ELF-1 (cell line): ENCODE data around the gene PNMA6E.

Source experiments
- DNase-seq: peaks from one replicate; pipeline ENCODE4 v3.0.0-alpha.2; 2016; ENCODE audit warnings: low read depth, low spot score

The PNMA6E gene

GRCh38 chrX:153401133-153401764 is at the start of gene PNMA6E:
Gene PNMA6E, minus strand, starts transcription at chrX:153401350. Its CDS starts 2,501 bp downstream, at chrX:153398849.
- DNase-seq, result no peak

- DNase-seq, result no peak
Measured at GRCh38 chrX:153450949-153451277, 49.8 kb upstream of the PNMA6E start.

GRCh38 chrX:153450114-153450948 is 49.2 kb upstream of the PNMA6E start:
- no peak for DNase-seq

- no peak for DNase-seq
Measured at GRCh38 chrX:153449368-153450113, 48.4 kb upstream of the PNMA6E start.

- DNase-seq, result no peak
Measured at GRCh38 chrX:153448556-153449367, 47.6 kb upstream of the PNMA6E start.

GRCh38 chrX:153447581-153447960 is 46.4 kb upstream of the PNMA6E start:
- no peak for DNase-seq

- DNase-seq, result no peak
Measured at GRCh38 chrX:153446950-153447580, 45.9 kb upstream of the PNMA6E start.

- DNase-seq, result no peak
Measured at GRCh38 chrX:153446636-153446936, 45.4 kb upstream of the PNMA6E start.

GRCh38 chrX:153445856-153446635 is 44.9 kb upstream of the PNMA6E start, which contains the start of gene TREX2:
Gene TREX2, minus strand, starts transcription at chrX:153446056. Its CDS starts 626 bp downstream, at chrX:153445430.
- peak; percentile 57 for DNase-seq

- no peak for DNase-seq
Measured at GRCh38 chrX:153445106-153445855, 44.1 kb upstream of the PNMA6E start.

- DNase-seq, result no peak
Measured at GRCh38 chrX:153444333-153445011, 43.3 kb upstream of the PNMA6E start.

- DNase-seq, result no peak
Measured at GRCh38 chrX:153443476-153444332, 42.6 kb upstream of the PNMA6E start.

GRCh38 chrX:153442463-153442862 is 41.3 kb upstream of the PNMA6E start:
- no peak for DNase-seq

GRCh38 chrX:153441981-153442380 is 40.8 kb upstream of the PNMA6E start:
- DNase-seq, result no peak

GRCh38 chrX:153441296-153441695 is 40.1 kb upstream of the PNMA6E start:
- no peak for DNase-seq

- DNase-seq, result no peak
Measured at GRCh38 chrX:153440556-153441135, 39.5 kb upstream of the PNMA6E start.

- no peak for DNase-seq
Measured at GRCh38 chrX:153439977-153440376, 38.8 kb upstream of the PNMA6E start.

- peak; percentile 38 for DNase-seq
Measured at GRCh38 chrX:153438532-153438931, 37.4 kb upstream of the PNMA6E start.
